SW 1271 (cell line): ENCODE measurements around the gene RTN3.
"Not testable (repeated sequence)": the region's sequence is repeated elsewhere in the genome, so short reads cannot be mapped to it uniquely, and the experiment has no call there.

Experiments used
- DNase-seq, 2 experiments: peaks; one replicate each; lab custom pipeline; 2025; lab: John Stamatoyannopoulos, UW

Gene RTN3

DNA sequence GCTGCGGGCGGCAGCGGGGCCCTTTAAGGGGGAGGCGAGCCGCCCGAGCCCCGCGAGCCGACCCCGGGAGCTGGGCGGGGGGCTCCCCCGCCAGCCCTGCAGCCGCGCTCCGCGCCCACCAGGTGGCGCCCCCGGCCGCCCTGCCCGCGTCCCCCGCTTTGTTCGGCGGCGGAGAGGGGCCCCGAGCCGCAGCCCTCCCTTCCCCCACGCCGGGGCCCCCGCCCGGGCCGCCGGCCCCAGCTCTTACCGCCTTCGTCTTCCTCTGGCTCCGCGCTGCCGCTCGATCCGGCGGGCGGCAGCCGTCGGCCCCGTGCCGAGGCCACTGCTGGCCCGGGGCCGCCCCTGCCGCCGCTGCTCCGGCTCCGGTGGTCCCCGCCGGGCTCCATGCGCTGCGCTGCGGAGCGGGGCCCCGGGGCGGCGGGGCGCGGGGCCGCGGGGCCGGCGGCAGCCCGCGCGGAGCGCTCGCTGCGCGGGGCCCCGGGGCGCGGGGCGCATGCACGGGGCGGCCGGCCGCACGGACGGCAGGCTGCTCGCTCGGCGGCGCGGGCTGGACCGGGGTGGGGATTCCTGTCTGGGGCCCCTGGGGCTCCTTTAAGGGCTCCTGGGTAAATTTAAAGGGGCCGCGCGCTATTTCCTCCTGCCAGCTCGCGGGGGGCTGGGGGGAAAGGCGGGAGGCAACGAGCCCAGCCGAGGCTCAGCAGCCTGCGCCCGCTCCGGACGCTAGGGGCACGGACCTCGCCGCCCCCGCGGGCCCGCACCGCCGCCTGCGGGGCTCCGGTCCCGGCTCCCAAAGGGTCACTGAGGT, 87.1 kb downstream of the RTN3 start, which contains the start of gene ZFTA:
TSS of gene ZFTA (minus strand) at position 539 of the 805 bp plus-strand sequence. CDS start at position 386, 153 bp downstream.
- peak in 1 of 2 experiments; percentile 54 for DNase-seq

DNA sequence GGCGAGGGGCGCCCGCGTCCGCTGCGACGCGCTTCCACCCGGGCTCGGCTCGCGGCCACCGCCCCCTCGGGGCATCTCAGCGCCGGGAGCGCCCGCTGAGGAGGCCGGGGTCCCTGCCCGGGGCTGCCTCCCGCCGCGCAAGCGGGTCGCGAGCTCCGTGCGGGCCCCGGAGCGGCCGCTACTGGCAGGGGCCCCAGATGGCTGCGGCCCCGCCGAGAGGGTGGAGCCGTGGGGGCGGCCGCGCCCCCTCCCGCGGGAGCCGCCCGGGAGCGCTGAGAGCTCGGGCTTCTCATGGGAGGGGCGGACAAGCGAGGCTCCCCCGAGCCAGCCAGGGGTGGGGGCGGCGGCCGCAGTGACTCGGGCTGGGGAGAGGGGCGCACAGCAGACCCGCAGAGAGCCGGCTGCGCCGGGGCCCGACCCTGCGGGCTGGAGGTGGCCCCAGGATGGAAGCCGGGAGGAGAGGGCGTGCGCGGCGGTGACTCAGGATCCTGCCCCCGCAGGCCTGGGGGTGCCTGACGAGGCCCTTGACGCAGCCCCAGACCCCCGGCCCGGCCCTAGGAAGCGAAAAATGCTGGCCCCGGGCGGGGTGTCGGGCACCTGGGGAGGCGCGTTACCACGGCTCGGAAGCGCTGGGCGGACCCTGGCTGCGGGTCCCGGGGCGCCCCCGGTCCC, 87.9 kb downstream of the RTN3 start:
- no peak for DNase-seq

DNA sequence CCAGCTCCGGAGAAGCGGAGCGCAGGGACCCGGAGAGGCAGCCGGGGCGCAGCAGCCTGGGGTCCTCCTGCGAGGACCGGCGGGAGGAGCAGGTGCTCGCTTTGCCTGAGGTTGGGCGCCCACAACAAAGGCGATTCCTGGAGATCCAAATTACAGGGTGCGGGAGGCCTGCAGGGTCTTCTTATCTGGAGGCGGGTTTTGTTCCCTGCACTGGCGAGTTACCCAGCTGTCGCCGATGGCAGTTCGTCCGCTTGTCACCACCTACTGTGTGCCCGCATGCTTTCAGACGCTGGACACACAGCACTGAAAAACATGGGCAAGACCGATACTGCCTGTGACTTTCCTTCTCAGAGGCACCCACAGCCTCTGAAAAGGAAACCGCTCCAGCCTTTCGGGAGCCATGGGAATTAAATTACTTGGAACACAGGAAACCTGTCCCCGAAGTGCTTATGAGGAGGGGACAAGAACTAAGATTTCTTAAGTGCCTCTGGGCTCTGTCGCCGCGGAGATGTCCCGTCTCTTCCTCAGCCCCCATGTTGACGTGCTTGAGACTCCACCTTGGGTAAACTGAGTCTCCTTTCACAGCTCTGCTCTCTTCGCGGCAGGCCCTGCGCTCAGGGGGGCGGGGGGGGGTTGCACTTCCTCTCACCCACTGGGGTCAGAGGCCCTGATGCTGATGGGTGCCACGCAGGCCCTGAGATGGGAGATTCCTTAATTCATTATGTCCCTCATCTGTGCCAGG, 88.6 kb downstream of the RTN3 start:
- DNase-seq = no peak

DNA sequence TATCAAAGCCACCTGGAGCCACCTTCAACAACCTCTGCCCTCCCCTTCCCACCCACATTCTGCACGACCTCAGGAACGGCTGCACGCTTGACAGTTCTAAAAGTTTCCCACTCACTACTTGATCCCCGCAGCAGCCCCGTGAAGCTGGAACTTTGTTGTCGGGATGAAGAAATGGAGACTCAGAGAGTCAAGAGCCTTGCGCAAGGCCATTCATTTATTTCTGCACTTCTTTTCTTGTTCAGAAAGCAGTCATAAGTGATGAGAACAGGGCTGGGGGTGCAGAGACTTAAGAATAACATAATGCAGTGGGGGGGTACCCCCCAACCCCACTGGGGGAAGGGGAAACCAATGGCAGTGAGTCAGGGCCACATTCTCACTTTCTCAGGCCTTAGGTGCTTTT, 89.5 kb downstream of the RTN3 start:
- DNase-seq = no peak

DNA sequence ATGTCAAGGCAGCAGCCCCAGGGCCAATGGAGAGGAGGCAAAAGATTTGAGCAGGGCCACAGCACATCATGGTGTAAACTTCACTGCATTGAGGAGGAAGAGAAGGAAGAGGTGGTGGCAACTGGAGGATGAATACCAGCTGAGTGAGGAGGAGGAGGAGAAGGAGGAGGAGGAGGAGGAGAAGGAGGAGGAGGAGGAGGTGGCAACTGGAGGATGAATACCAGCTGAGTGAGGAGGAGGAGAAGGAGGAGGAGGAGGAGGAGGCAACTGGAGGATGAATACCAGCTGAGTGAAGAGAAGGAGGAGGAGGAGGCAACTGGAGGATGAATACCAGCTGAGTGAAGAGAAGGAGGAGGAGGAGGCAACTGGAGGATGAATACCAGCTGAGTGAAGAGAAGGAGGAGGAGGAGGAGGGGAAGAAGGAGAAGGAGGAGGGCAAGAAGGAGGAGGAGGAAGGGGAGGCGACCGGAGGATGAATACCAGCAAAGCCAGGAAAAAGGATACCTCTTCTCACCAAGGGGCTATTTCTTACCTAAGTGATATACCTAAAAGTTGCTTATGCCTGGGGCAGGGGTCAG, 90.5 kb downstream of the RTN3 start:
- not testable (repeated sequence) for DNase-seq

DNA sequence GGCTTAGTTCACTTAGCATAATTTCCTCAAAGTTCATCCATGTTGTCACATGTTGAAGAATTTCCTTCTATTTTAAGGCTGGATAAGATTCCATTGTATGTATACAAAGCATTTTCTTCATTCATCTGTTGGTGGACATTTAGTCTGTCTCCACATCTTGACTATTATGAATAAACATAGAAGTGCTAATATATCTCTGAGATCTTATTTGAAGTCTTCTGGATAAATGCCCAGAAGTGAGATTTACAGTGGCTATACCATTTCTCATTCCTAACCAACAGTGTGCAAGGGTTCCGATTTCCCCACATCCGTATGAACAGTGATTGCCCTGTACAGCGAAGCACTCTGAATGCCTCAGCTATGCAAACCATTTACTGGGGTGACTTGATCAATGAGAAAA, 93.9 kb downstream of the RTN3 start:
- DNase-seq = no peak

DNA sequence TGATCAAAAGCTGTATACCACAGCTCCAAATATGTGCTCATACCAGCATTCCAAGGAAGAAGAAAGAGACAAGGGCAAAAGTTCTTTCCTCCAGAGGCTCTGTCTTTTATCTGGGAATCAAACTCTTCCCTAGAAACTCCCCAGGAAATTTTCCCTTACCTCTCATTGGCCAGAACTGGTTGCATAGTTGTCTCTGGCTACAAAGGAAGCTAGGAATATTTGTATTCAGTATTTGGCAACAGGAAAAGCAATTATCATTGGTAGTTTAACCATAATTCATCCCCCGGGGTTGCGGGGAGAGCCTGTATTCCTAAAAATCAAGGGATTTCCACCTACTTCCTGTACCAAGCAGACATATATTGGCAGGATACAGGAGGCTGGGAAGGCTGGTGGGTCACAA, 97.7 kb downstream of the RTN3 start:
- no peak for DNase-seq

DNA sequence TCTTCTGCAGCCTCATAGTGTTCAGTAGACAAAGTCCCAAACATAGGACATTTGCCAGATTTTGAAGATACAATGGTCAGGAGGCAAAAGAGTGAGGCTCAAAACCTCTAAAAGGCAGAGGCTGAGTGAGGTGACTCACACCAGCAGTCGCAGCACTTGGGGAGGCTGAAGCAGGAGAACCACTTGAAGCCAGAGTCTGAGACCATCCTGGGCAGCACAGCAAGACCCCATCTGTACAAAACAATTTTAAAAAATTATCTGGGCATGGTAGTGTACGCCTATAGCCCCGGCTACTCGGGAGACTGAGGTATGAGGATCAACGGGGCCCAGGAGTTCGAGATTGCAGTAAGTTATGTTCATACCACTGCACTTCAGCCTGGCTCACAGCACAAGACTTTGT, 101.4 kb downstream of the RTN3 start:
- DNase-seq = no peak

DNA sequence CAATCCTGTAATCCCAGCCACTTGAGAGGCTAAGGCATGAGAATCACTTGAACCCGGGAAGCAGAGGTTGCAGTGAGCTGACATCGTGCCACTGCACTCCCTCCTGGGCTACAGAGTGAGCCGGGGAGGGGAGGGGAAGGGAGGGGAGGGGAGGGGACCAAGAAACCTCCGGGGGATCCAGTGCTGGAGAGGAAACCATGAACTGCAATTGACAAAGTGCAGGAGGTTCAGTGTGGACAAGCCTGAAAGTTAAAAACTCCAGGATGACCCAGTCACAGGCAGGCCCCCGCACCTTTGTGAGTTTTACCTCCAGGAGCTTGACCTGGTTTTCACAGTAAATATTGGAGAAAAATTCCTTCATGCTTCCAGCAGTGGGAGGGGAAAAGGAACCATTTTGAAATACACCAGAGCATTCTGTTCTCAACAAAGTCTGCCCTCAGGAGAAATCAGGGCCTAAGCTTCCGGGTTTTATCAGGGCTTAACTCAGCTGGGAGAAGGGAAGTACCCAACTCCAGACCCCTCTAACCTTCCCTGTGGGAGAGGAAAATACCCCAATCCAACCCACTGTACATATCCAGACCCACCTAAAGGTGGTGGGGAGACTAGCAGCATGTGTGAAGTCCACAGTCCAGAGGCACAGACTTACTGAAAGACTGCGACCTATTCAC, 102.8 kb downstream of the RTN3 start:
- DNase-seq = no peak

DNA sequence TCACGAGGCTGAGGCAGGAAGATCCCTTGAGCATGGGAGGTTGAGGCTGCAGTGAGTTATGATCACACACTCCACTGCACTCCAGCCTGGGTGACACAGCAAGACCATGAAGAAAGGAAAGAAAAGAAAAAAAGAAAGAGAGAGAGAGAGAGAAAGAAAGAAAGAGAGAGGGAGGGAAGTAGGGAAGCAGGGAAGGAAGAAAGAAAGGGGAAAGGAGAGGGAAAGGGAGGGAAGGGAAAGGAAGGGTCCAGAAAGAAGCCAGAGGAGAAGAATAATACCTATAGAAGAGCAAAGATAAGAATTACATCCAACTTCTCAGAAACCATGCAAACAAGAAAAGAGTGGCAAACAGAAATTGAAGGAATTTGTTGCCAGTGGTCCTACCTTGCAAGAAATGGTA, 104.5 kb downstream of the RTN3 start:
- DNase-seq = no peak

DNA sequence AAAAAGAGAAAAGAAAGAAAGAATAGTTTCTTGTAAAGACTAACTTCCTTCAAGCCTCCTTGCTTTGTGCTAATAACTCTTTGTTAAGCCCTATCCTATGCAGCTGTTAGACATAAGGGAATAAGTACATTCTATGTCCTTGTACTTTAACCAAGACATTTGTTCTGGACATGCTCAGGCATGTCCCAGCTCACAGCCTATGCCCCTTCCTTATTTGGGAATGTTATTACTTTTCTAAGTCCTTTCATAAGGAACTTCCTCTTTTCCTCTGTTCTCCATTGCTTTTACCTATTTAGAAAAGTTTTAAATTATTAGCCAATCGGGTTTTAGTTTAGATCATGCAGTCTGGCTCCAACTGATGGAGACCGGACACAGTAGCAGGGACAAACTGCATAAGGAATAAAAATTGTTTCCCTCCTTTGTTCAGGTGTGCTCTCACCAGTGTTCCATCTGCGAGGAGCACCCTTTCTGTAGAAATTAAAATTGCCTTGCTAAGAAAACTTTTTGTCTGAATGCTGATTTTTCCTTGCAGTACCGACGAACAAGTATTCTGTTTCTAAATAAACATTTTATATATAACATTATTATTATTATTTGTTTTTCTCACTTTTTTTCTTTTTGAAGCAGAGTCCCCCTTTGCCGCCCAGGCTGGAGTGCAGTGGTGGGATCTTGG, 110.3 kb downstream of the RTN3 start:
- DNase-seq = no peak

DNA sequence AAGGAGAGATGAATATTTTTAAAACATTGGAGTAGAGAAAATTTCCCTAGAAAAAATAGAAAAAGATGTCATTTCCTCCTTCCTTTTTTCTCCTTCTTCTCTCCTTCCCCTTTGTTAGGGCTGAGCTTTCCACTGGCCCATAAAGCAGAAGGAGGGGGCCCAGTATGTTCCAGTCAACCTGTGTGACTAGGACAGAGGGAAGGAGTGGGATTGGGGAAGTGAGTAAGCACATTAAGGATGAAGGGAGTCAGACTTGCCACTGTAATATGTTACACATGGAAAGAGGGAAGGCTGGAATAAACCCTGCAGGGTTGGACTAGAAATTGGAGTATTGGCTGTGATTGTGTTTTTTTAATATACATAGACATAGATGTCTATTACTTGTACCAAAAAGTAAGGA, 111.9 kb downstream of the RTN3 start:
- no peak for DNase-seq

DNA sequence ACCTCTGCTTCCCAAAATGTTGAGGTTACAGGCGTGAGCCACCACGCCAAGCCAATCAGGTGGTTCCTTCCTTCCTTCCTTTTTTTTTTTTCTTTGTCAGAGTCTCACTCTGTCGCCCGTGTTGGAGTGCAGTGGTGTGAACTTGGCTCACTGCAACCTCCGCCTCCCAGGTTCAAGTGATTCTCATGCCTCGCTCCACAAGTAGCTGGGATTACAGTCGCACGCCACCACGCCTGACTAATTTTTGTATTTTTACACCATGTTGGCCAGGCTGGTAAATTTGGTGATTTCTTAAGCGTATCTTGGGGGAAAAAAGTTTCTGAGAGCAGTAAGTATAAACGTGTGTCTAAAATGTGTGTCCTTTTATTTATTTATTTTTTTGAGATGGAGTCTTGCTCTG, 113.8 kb downstream of the RTN3 start:
- no peak for DNase-seq

DNA sequence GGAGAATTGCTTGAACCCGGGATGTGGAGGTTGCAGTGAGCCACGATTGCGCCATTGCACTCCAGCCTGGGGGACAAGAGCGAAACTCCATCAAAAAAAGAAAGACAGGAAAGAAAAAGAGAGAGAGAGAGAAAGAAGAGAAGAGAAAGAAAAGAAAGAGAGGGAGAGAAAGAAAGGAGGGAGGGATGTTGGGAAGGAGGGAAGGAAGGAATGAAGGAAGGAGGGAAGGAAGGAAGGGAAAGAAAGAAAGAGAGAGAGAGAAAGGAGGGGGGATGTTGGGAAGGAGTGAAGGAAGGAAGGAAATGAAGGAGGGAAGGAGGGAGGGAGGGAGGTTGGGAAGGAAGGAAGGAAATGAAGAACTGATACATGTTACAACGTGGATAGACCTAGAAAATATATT, 119.6 kb downstream of the RTN3 start:
- no peak for DNase-seq

DNA sequence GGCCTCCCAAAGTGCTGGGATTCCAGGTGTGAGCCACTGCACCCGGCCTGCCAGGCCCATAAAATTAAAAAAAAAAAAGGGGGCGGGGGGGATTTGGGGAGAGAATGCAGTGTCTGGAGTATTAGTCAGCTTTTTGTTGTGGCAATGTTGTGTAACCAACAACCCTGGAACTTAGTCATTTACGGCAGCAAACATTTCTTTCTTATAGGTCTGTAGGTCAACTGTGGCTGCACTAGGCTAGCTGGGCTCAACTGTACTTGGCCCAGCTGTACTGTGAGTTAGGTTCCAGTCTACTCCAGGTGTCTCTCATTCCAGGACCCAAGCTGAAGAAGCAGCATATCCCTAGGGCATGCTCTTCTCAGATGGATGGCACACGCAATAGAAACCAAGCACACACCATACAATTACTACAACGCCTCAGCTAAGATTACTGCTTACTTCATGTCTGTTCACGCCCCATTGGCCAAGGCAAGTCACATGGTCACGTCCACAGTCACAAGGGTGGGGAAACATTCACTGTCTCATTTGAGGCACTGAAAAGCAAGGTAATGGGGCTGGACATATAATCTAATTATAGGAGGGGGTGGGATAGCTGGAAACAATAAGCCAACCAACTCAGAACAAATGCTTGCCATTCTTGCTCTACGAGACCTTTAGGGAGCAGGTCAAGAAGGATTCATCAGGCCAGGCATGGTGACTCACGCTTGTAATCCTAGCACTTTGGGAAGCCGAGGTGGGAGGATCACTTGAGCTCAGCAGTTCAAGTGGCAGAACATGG, 121.5 kb downstream of the RTN3 start:
- DNase-seq = peak in 1 of 2 experiments; percentile 23

DNA sequence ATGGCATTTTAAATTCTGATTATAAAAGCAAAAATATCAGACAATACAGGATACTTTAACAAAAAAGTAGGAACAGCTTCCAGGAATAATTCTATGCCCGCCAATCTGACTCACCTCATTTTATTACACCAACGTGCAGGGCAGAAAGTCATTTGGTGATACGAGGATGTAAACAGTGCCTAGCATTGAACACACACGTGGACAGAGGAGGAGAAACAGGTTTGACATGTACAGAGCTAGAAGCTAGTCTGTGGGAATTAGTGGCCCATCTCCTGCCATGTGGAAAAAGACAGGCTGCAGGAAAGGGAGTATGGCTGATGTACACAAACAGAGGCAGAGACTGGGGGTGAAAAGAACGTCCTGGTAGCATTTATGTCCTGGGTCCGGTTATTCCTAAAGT, 123.0 kb downstream of the RTN3 start:
- DNase-seq = no peak

DNA sequence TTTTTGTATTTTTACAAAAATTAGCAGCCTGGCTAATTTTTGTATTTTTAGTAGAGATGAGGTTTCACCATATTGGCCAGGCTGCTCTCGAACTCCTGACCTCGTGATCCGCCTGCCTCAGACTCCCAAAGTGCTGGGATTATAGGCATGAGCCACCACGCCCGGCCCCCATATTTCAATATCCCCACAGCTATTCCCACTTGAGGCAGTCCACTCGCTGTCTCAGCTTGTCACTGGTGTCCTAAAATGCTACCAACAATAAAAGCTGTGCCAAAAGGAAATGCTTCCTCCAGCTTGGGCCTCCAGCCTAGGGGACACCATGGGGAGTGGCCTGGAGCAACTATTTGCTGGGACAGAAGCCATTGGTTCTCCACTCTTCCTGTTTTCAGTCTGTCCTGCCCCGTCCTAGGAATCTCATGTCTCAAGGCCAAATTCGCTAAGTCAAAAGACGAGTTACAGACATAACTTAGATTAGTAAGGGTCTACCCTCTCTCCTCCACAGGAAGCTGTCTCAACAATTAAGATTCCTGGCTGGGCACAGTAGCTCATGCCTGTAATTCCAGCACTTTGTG, 124.6 kb downstream of the RTN3 start:
- no peak for DNase-seq
